ENCODE measurements around the gene SEMA5A. TPM values are rescaled to one million over a fixed set of nuclear protein-coding genes. Genes with fewer than 3 reads are reported as not detected.

SEMA5A gene
- total and polyA plus RNA-seq, 2 of the 13 experiments (the other 11 are each of a cell fraction or from before 2014, with no cell fraction given), result 0.01 TPM; not detected in 1

DNA sequence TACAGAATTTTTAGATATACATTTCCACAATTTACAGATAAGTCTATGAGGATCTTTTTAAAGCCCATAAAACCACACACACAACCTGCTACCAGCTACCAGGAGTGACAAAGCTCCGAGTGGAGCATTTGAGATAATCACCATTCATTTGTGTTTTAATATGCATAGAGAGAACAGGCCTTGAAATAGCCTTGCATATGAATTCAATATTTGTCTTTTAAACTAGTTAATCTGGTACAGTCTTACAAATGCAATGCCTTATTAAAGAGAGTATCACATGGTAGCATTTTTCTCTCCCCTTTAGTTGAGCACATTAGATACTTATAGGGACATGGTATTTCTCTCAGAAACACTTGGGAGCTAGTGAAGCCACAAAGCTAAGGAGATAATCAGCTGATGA, 49.1 kb downstream of the SEMA5A start:
- ATAC-seq (no peak), FAIRE-seq (no peak), DNase-seq (ENCODE audit: low spot score) (no peak)
- H3K27ac ChIP-seq (ENCODE audit: extremely low read length, insufficient read depth, low read length), result no peak overlapping the region
- BruUV-seq (replicated peaks), result no TSS peak
- no peaks in the 10 kb centered on the region for H3K36me3 ChIP-seq (replicated peaks in 1 of 2; ENCODE audit: control insufficient read depth in 1 of 2, insufficient read depth in 2 of 2, low read length in 2 of 2)
- POLR2A ChIA-PET, result no interaction called here
- CTCF ChIA-PET (ENCODE audit: low intra/inter-chr PET ratio, low total read pairs), result no interaction called here
- in situ Hi-C loops (cut with HindIII; ENCODE audit: extremely low pct_ligation_motif_present, low pct_unique_long_range_greater_than_20kb), result no loop called here
- H3K4me3 ChIP-seq (replicated peaks in 1 of 3; ENCODE audit: insufficient read depth in 1 of 3, low read depth in 2 of 3, low read length in 3 of 3), result no peak overlapping the region
- H3K9ac ChIP-seq (ENCODE audit: insufficient read depth, low read depth, low read length), result no peak overlapping the region
- no peaks in the 10 kb centered on the region for H3K9me3 ChIP-seq (ENCODE audit: low read length)
- intact Hi-C loops (cut with micrococcal nuclease; ENCODE audit: unreplicated experiment), result no loop called here
- H3K79me2 ChIP-seq (ENCODE audit: insufficient read depth, low read length), result no peaks in the 10 kb centered on the region
- no peak overlapping the region for H2AFZ ChIP-seq (ENCODE audit: low read length)
- H3K27me3 ChIP-seq (ENCODE audit: control insufficient read depth in 1 of 2, insufficient read depth in 2 of 2, low read length in 2 of 2), result no peaks in the 10 kb centered on the region
- 0% methylated on average over 1 of the region's 1 CpG for WGBS (ENCODE audit: low lambda C conversion rate)
- no peaks in the 10 kb centered on the region for H4K20me1 ChIP-seq (ENCODE audit: insufficient read depth, low read length)
- no peaks in the 10 kb centered on the region for H3K4me1 ChIP-seq (ENCODE audit: insufficient read depth, low read length)
- TF ChIP-seq NCOA2 (CRISPR knock-in tag; IDR thresholded peaks at IDR 0.05) (no peak), ZSCAN30 (CRISPR knock-in tag; IDR thresholded peaks at IDR 0.05) (no peak)
- H3K4me2 ChIP-seq (ENCODE audit: low read depth, low read length), result no peak overlapping the region

DNA sequence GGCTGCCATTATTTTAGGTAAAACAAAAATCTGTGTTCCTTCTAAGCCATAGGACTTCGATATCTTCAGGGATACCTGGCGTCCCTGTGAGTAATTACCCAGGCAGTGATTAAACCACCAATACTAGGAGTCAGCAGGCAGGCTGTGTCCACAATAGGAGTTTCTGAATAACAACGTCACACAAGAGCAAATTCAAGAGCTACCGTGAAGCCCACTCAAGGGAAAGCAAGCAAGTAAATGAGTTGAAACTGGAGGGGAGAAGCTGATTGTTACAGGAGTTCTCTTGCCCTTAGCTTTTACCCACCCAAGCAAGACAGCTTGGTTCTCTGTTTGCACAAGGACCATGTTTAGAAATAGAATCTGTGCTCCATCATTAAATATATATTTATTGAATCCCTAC, 50.8 kb downstream of the SEMA5A start:
- FAIRE-seq (no peak), ATAC-seq (no peak), DNase-seq (ENCODE audit: low spot score) (no peak)
- Histone ChIP-seq H3K27ac (ENCODE audit: extremely low read length, insufficient read depth, low read length) (no peak overlapping the region), H3K27me3 (ENCODE audit: control insufficient read depth in 1 of 2, insufficient read depth in 2 of 2, low read length in 2 of 2) (no peaks in the 10 kb centered on the region), H2AFZ (ENCODE audit: low read length) (no peak overlapping the region), H3K4me2 (ENCODE audit: low read depth, low read length) (no peak overlapping the region), H3K9ac (ENCODE audit: insufficient read depth, low read depth, low read length) (no peak overlapping the region), H3K9me3 (ENCODE audit: low read length) (no peaks in the 10 kb centered on the region), H3K79me2 (ENCODE audit: insufficient read depth, low read length) (no peaks in the 10 kb centered on the region), H4K20me1 (ENCODE audit: insufficient read depth, low read length) (no peaks in the 10 kb centered on the region), H3K36me3 (replicated peaks in 1 of 2; ENCODE audit: control insufficient read depth in 1 of 2, insufficient read depth in 2 of 2, low read length in 2 of 2) (no peaks in the 10 kb centered on the region), H3K4me1 (ENCODE audit: insufficient read depth, low read length) (no peaks in the 10 kb centered on the region), H3K4me3 (replicated peaks in 1 of 3; ENCODE audit: insufficient read depth in 1 of 3, low read depth in 2 of 3, low read length in 3 of 3) (no peak overlapping the region)
- intact Hi-C loops (cut with micrococcal nuclease; ENCODE audit: unreplicated experiment), result no loop called here
- ChIA-PET CTCF (ENCODE audit: low intra/inter-chr PET ratio, low total read pairs) (no interaction called here), POLR2A (no interaction called here)
- in situ Hi-C loops (cut with HindIII; ENCODE audit: extremely low pct_ligation_motif_present, low pct_unique_long_range_greater_than_20kb), result no loop called here
- 13% methylated on average over 4 of the region's 4 CpGs for WGBS (ENCODE audit: low lambda C conversion rate)
- no TSS peak for BruUV-seq (replicated peaks)
- TF ChIP-seq SP1 (IDR thresholded peaks at IDR 0.05) (no peak), SP1 (CRISPR knock-in tag; IDR thresholded peaks at IDR 0.05) (no peak), E2F2 (CRISPR knock-in tag; IDR thresholded peaks at IDR 0.05; ENCODE audit: borderline replicate concordance) (no peak), RARG (CRISPR knock-in tag; IDR thresholded peaks at IDR 0.05; ENCODE audit: low read depth) (no peak), ISL2 (CRISPR knock-in tag; IDR thresholded peaks at IDR 0.05) (no peak), ZNF510 (CRISPR knock-in tag; IDR thresholded peaks at IDR 0.05; ENCODE audit: low read depth) (no peak), HHEX (CRISPR knock-in tag; IDR thresholded peaks at IDR 0.05) (no peak), ZNF747 (CRISPR knock-in tag; IDR thresholded peaks at IDR 0.05; ENCODE audit: borderline replicate concordance) (no peak), ZNF556 (CRISPR knock-in tag; IDR thresholded peaks at IDR 0.05; ENCODE audit: borderline replicate concordance) (no peak), ZNF660 (CRISPR knock-in tag; IDR thresholded peaks at IDR 0.05; ENCODE audit: borderline replicate concordance, low read depth) (no peak), ZNF607 (CRISPR knock-in tag; IDR thresholded peaks at IDR 0.05; ENCODE audit: borderline replicate concordance) (no peak), AHR (CRISPR knock-in tag; IDR thresholded peaks at IDR 0.05) (no peak), FIP1L1 (IDR thresholded peaks at IDR 0.05; ENCODE audit: borderline replicate concordance, insufficient read depth, low read depth, low read length) (no peak), SRSF4 (IDR thresholded peaks at IDR 0.05; ENCODE audit: low read depth, low read length, poor library complexity, severe bottlenecking) (no peak)
- TF ChIP-seq, protein P1, sequence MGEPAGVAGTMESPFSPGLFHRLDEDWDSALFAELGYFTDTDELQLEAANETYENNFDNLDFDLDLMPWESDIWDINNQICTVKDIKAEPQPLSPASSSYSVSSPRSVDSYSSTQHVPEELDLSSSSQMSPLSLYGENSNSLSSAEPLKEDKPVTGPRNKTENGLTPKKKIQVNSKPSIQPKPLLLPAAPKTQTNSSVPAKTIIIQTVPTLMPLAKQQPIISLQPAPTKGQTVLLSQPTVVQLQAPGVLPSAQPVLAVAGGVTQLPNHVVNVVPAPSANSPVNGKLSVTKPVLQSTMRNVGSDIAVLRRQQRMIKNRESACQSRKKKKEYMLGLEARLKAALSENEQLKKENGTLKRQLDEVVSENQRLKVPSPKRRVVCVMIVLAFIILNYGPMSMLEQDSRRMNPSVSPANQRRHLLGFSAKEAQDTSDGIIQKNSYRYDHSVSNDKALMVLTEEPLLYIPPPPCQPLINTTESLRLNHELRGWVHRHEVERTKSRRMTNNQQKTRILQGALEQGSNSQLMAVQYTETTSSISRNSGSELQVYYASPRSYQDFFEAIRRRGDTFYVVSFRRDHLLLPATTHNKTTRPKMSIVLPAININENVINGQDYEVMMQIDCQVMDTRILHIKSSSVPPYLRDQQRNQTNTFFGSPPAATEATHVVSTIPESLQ (CRISPR knock-in tag; conservative IDR thresholded peaks at IDR 0.05), result no peak
